Measurements from ENCODE around the gene GALNT18.

Gene GALNT18

GRCh38 chr11:11481371-11481770 is 140.4 kb downstream of the GALNT18 start:
- no peaks in the 10 kb centered on the region for H3K9me2 ChIP-seq (replicated peaks; ENCODE audit: insufficient read depth, low read length)
- no peak overlapping the region for H3K9ac ChIP-seq (ENCODE audit: low read length)
- H3K9me3 ChIP-seq (ENCODE audit: insufficient read depth, low read length), result no peaks in the 10 kb centered on the region
- no peaks in the 10 kb centered on the region for H3K79me2 ChIP-seq (ENCODE audit: insufficient read depth, low read length)
- H3K4me2 ChIP-seq (ENCODE audit: low read depth, low read length, poor library complexity, severe bottlenecking), result no peak overlapping the region
- H3K27me3 ChIP-seq (ENCODE audit: low read length), result no peaks in the 10 kb centered on the region
- H3F3A ChIP-seq (ENCODE audit: insufficient read depth), result no peaks in the 10 kb centered on the region
- H2AFZ ChIP-seq (ENCODE audit: low read depth, low read length, severe bottlenecking), result no peak overlapping the region
- TF ChIP-seq CTCF (IDR thresholded peaks at IDR 0.05; ENCODE audit: insufficient read depth, low read length, poor library complexity, severe bottlenecking), result no peak
- H3K36me3 ChIP-seq (ENCODE audit: low read length), result no peaks in the 10 kb centered on the region
- H4K20me1 ChIP-seq (ENCODE audit: low read depth, low read length), result no peaks in the 10 kb centered on the region
- no peak overlapping the region for H3K27ac ChIP-seq (ENCODE audit: low read depth, low read length)
- no peak overlapping the region for H3K4me3 ChIP-seq (ENCODE audit: insufficient read depth, low read length, poor library complexity, severe bottlenecking)

GRCh38 chr11:11480971-11481370 is 140.8 kb downstream of the GALNT18 start:
- no peaks in the 10 kb centered on the region for H3K27me3 ChIP-seq (ENCODE audit: low read length)
- no peak overlapping the region for H3K4me2 ChIP-seq (ENCODE audit: low read depth, low read length, poor library complexity, severe bottlenecking)
- no peak for TF ChIP-seq EZH2phosphoT487 (conservative IDR thresholded peaks at IDR 0.05; ENCODE audit: low read length)
- TF ChIP-seq CTCF (IDR thresholded peaks at IDR 0.05; ENCODE audit: insufficient read depth, low read length, poor library complexity, severe bottlenecking), result no peak
- no peaks in the 10 kb centered on the region for H3K36me3 ChIP-seq (ENCODE audit: low read length)
- no peaks in the 10 kb centered on the region for H3K79me2 ChIP-seq (ENCODE audit: insufficient read depth, low read length)
- H3K9me3 ChIP-seq (ENCODE audit: insufficient read depth, low read length), result no peaks in the 10 kb centered on the region
- no peaks in the 10 kb centered on the region for H4K20me1 ChIP-seq (ENCODE audit: low read depth, low read length)
- H3K9me2 ChIP-seq (replicated peaks; ENCODE audit: insufficient read depth, low read length), result no peaks in the 10 kb centered on the region
- H2AFZ ChIP-seq (ENCODE audit: low read depth, low read length, severe bottlenecking), result no peak overlapping the region
- H3K4me3 ChIP-seq (ENCODE audit: insufficient read depth, low read length, poor library complexity, severe bottlenecking), result no peak overlapping the region
- H3K27ac ChIP-seq (ENCODE audit: low read depth, low read length), result no peak overlapping the region
- no peak overlapping the region for H3K9ac ChIP-seq (ENCODE audit: low read length)
- no peaks in the 10 kb centered on the region for H3F3A ChIP-seq (ENCODE audit: insufficient read depth)

- Histone ChIP-seq H3K27ac (ENCODE audit: low read depth, low read length) (no peak overlapping the region), H3K9me2 (replicated peaks; ENCODE audit: insufficient read depth, low read length) (no peaks in the 10 kb centered on the region), H3K36me3 (ENCODE audit: low read length) (no peaks in the 10 kb centered on the region), H4K20me1 (ENCODE audit: low read depth, low read length) (no peaks in the 10 kb centered on the region), H3K79me2 (ENCODE audit: insufficient read depth, low read length) (no peaks in the 10 kb centered on the region), H3K4me3 (ENCODE audit: insufficient read depth, low read length, poor library complexity, severe bottlenecking) (no peak overlapping the region), H3K9ac (ENCODE audit: low read length) (no peak overlapping the region), H3F3A (ENCODE audit: insufficient read depth) (no peaks in the 10 kb centered on the region), H3K9me3 (ENCODE audit: insufficient read depth, low read length) (no peaks in the 10 kb centered on the region), H3K27me3 (ENCODE audit: low read length) (no peaks in the 10 kb centered on the region), H3K4me2 (ENCODE audit: low read depth, low read length, poor library complexity, severe bottlenecking) (no peak overlapping the region), H2AFZ (ENCODE audit: low read depth, low read length, severe bottlenecking) (no peak overlapping the region)
- TF ChIP-seq EZH2phosphoT487 (conservative IDR thresholded peaks at IDR 0.05; ENCODE audit: low read length), result no peak
- no peak for TF ChIP-seq CTCF (IDR thresholded peaks at IDR 0.05; ENCODE audit: insufficient read depth, low read length, poor library complexity, severe bottlenecking)
Observed at GRCh38 chr11:11478687-11479086, 143.1 kb downstream of the GALNT18 start.

All from SU-DHL-6 (cell line).